GM21447 (cell line): ENCODE data around the gene IFT43.

ENCODE experiments used
- ATAC-seq: cut with Tn5 transposase; IDR thresholded peaks from one replicate; pipeline ENCODE4 v1.9.1; 2021; ENCODE audit not compliant: unreplicated experiment

The IFT43 gene

GRCh38 chr14:75985618-75986438, at the start of gene IFT43:
Gene IFT43, plus strand, starts transcription at chr14:75985763. Its CDS starts 24 bp downstream, at chr14:75985787.
- ATAC-seq: peak; percentile 62

- ATAC-seq: no peak
These were observed 46.4 kb upstream of the IFT43 start for GRCh38 chr14:75939200-75939599.

GRCh38 chr14:75941030-75941429, 44.5 kb upstream of the IFT43 start:
- no peak for ATAC-seq

- ATAC-seq: no peak
These were observed 40.8 kb upstream of the IFT43 start for GRCh38 chr14:75944607-75945241.

- ATAC-seq: no peak
These were observed 38.8 kb upstream of the IFT43 start for GRCh38 chr14:75946785-75947184.

GRCh38 chr14:75952489-75952888, 33.1 kb upstream of the IFT43 start:
- ATAC-seq: no peak

- no peak for ATAC-seq
These were observed 26.5 kb upstream of the IFT43 start for GRCh38 chr14:75959031-75959430.

GRCh38 chr14:75960231-75960630, 25.3 kb upstream of the IFT43 start:
- ATAC-seq: peak; percentile 88

- no peak for ATAC-seq
These were observed 23.9 kb upstream of the IFT43 start for GRCh38 chr14:75961662-75962061.

GRCh38 chr14:75967866-75968265, 17.7 kb upstream of the IFT43 start:
- no peak for ATAC-seq

GRCh38 chr14:75968456-75968855, 17.1 kb upstream of the IFT43 start:
- ATAC-seq: no peak

- no peak for ATAC-seq
These were observed 16.4 kb upstream of the IFT43 start for GRCh38 chr14:75969126-75969525.

- ATAC-seq: no peak
These were observed 15.7 kb upstream of the IFT43 start for GRCh38 chr14:75969891-75970290.

- no peak for ATAC-seq
These were observed 14.6 kb upstream of the IFT43 start for GRCh38 chr14:75970989-75971388.

- no peak for ATAC-seq
These were observed 14.1 kb upstream of the IFT43 start for GRCh38 chr14:75971509-75971908.

- no peak for ATAC-seq
These were observed 12.7 kb upstream of the IFT43 start for GRCh38 chr14:75972801-75973421.

GRCh38 chr14:75976826-75977581, 8.6 kb upstream of the IFT43 start:
- ATAC-seq: no peak

- no peak for ATAC-seq
These were observed 8.0 kb upstream of the IFT43 start for GRCh38 chr14:75977582-75977943.

GRCh38 chr14:75978249-75978731, 7.3 kb upstream of the IFT43 start:
- ATAC-seq: no peak

- ATAC-seq: no peak
These were observed 6.4 kb upstream of the IFT43 start for GRCh38 chr14:75979071-75979571.
